GM23338 (cell line): ENCODE data around the gene ZNF385C. TPM values are rescaled to one million over a fixed set of nuclear protein-coding genes. Genes with fewer than 3 reads are reported as not detected.
"Not testable (repeated sequence)": the region's sequence is repeated elsewhere in the genome, so short reads cannot be mapped to it uniquely, and the experiment has no call there.

Experiments used
- ATAC-seq: fragments of 200-7000 bp; cut with Tn5 transposase; 3 replicates; pipeline ENCODE4 v1.9.1; 2020
- DNase-seq: peaks from one replicate; pipeline ENCODE4 v3.0.0-alpha.2; 2015; ENCODE audit warnings: low spot score
- H2AFZ ChIP-seq: fragments of 200-600 bp; sonication (generic); 2 replicates; pipeline ENCODE4 v1.8.0; 2016; ENCODE audit warnings: antibody characterized with exemption, mild to moderate bottlenecking, moderate library complexity
- H3F3A ChIP-seq: fragments of 200-600 bp; sonication (generic); replicated peaks from 2 replicates; pipeline ENCODE4 v1.8.0; 2017; ENCODE audit warnings: antibody characterized with exemption, mixed run types, low read depth
- H3K27ac ChIP-seq: fragments of 200-600 bp; sonication (generic); 2 replicates; pipeline ENCODE4 v1.6.1; 2016; ENCODE audit warnings: low read depth
- H3K27me3 ChIP-seq: fragments of 200-600 bp; sonication (generic); 2 replicates; pipeline ENCODE4 v1.8.0; 2016; ENCODE audit warnings: mild to moderate bottlenecking, mixed run types, moderate library complexity; ENCODE audit not compliant: insufficient read depth
- H3K36me3 ChIP-seq: fragments of 200-600 bp; sonication (generic); 2 replicates; pipeline ENCODE4 v1.8.0; 2016; ENCODE audit warnings: mild to moderate bottlenecking; ENCODE audit not compliant: insufficient read depth
- H3K4me1 ChIP-seq: fragments of 200-600 bp; sonication (generic); 2 replicates; pipeline ENCODE4 v1.8.0; 2016; ENCODE audit warnings: mild to moderate bottlenecking, moderate library complexity; ENCODE audit not compliant: insufficient read depth
- H3K4me2 ChIP-seq: fragments of 200-600 bp; sonication (generic); 2 replicates; pipeline ENCODE4 v1.7.1; 2017; ENCODE audit warnings: mixed run types
- H3K4me3 ChIP-seq: fragments of 200-600 bp; sonication (generic); 2 replicates; pipeline ENCODE4 v1.6.1; 2016; ENCODE audit warnings: mixed run types
- H3K79me2 ChIP-seq: fragments of 200-600 bp; sonication (generic); replicated peaks from 2 replicates; pipeline ENCODE4 v1.8.0; 2017; ENCODE audit warnings: mild to moderate bottlenecking; ENCODE audit not compliant: insufficient read depth
- H3K9me2 ChIP-seq: fragments of 200-600 bp; sonication (generic); 2 replicates; pipeline ENCODE4 v1.8.0; 2017; ENCODE audit not compliant: insufficient read depth
- H4K20me1 ChIP-seq: fragments of 200-600 bp; sonication (generic); replicated peaks from 2 replicates; pipeline ENCODE4 v1.8.0; 2017; ENCODE audit warnings: mild to moderate bottlenecking; ENCODE audit not compliant: insufficient read depth
- H3K27ac Mint-ChIP-seq: 2 replicates; pipeline ENCODE4 v1.8.0; 2020; ENCODE audit warnings: inconsistent platforms, mild to moderate bottlenecking, moderate library complexity, mixed read lengths
- H3K27me3 Mint-ChIP-seq: 3 replicates; pipeline ENCODE4 v1.8.0; 2022; ENCODE audit warnings: low read depth, mild to moderate bottlenecking, moderate library complexity, mixed read lengths, inconsistent platforms; ENCODE audit not compliant: insufficient read depth, poor library complexity
- H3K36me3 Mint-ChIP-seq: 3 replicates; pipeline ENCODE4 v1.8.0; 2021; ENCODE audit warnings: low read depth, mild to moderate bottlenecking, inconsistent platforms, moderate library complexity, mixed read lengths
- H3K4me1 Mint-ChIP-seq: 3 replicates; pipeline ENCODE4 v1.8.0; 2020; ENCODE audit warnings: mild to moderate bottlenecking, inconsistent platforms, mixed read lengths
- H3K4me3 Mint-ChIP-seq: 3 replicates; pipeline ENCODE4 v1.8.0; 2021; ENCODE audit warnings: moderate library complexity, mild to moderate bottlenecking, inconsistent platforms, mixed read lengths
- H3K9me3 Mint-ChIP-seq: 3 replicates; pipeline ENCODE4 v1.8.0; 2020; ENCODE audit warnings: moderate library complexity, mild to moderate bottlenecking, inconsistent platforms, mixed read lengths
- CREB1 ChIP-seq: fragments of 250-450 bp; sonication (Bioruptor Pico); IDR thresholded peaks from 2 replicates; pipeline ENCODE4 v1.5.0; 2020; ENCODE audit warnings: low read depth, mild to moderate bottlenecking, moderate library complexity
- EZH2 ChIP-seq: fragments of 200-600 bp; sonication (generic); IDR thresholded peaks from one replicate; pipeline ENCODE4 v1.8.0; 2017; ENCODE audit warnings: antibody characterized with exemption, mild to moderate bottlenecking, low read depth; ENCODE audit not compliant: unreplicated experiment
- POLR2AphosphoS5 ChIP-seq: IDR thresholded peaks from 2 replicates; pipeline ENCODE4 v1.6.1; 2016; ENCODE audit warnings: antibody characterized with exemption, low read depth
- polyA plus RNA-seq: library from polyadenylated mRNA; unstranded; fragments of >200 nt; fragmentation: Nextera tagmentation; extraction: Ambion mirVana; gene quantifications from 2 replicates; pipeline ENCODE4 v1.2.1, GENCODE V29; 2016
- total RNA-seq: library from RNA; depleted of rRNA; stranded (reverse); fragments of >200 nt; shearing (Covaris generic); gene quantifications from 2 replicates; pipeline ENCODE4 v1.2.3, GENCODE V29; 2014
- TF ChIP-seq, protein P1 (sequence below): IDR thresholded peaks from 2 replicates; pipeline ENCODE4 v1.6.1; 2016; ENCODE audit warnings: antibody characterized with exemption
- TF ChIP-seq, protein P2 (sequence below): fragments of 250-450 bp; sonication (Bioruptor Pico); IDR thresholded peaks from 2 replicates; pipeline ENCODE4 v1.5.0; 2020; ENCODE audit warnings: mild to moderate bottlenecking, moderate library complexity

Gene ZNF385C
- total and polyA plus RNA-seq, 2 experiments from 2014 or later: 1.9 to 3.1 TPM

DNA sequence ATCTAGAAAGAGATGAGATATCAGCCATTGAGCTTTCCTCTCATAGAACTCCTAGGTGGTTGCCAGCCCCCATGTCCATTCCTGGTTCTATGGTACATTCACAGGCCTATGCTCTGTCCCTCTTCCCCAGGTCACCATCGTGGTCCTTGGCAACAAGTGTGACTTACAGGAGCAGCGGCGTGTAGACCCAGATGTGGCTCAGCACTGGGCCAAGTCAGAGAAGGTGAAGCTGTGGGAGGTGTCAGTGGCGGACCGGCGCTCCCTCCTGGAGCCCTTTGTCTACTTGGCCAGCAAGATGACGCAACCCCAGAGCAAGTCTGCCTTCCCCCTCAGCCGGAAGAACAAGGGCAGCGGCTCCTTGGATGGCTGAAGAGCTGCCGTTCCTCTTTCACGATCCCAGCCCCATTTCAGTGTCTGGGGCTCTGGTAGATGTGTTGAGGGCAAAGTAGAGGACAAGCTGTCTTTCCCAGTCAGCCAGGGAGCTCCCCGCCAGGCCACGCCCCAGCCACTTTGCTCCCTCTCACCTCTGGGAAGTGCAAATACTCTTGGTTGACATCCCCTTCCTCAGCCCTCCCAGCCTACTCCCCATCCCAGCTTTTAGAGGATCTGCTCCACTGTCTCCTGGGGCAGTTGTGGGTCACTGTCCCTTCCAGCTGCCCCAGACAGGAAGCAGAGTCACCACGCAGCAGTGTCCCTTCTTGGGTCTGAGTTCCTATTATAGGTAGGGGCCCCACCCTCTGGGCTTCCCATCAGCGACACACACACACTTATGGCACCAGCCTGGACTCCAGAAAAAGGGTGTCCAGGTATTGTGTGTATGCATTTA lies 74.5 kb downstream of the ZNF385C start:
- H3K27ac Mint-ChIP-seq: no peak overlapping the region
- H3K27me3 Mint-ChIP-seq: peaks cover 13% of the 10 kb centered on the region
- H3K36me3 Mint-ChIP-seq: peaks cover 38% of the 10 kb centered on the region
- peaks cover 6% of the 10 kb centered on the region for H3K36me3 ChIP-seq
- peaks cover 45% of the 10 kb centered on the region for H3K4me1 Mint-ChIP-seq
- ATAC-seq (no peak), DNase-seq (no peak)
- peaks cover 2% of the 10 kb centered on the region; the same call in 1 of the 3 replicates for H3K9me3 Mint-ChIP-seq
- H3K4me1 ChIP-seq: peaks cover 12% of the 10 kb centered on the region
- H3K27me3 ChIP-seq: no peaks in the 10 kb centered on the region
- H3K27ac ChIP-seq: no peak overlapping the region
- no peak overlapping the region for H3K4me2 ChIP-seq
- H3F3A ChIP-seq: peaks cover 42% of the 10 kb centered on the region
- peaks cover 16% of the 10 kb centered on the region for H3K79me2 ChIP-seq
- H2AFZ ChIP-seq: no peak overlapping the region
- no peak overlapping the region; the same call in 2 of the 3 replicates for H3K4me3 Mint-ChIP-seq
- peaks cover 9% of the 10 kb centered on the region; the same call in 1 of the 2 replicates for H4K20me1 ChIP-seq
- TF ChIP-seq EZH2: no peak
- H3K9me2 ChIP-seq: peaks cover 9% of the 10 kb centered on the region
- no peak overlapping the region for H3K4me3 ChIP-seq

DNA sequence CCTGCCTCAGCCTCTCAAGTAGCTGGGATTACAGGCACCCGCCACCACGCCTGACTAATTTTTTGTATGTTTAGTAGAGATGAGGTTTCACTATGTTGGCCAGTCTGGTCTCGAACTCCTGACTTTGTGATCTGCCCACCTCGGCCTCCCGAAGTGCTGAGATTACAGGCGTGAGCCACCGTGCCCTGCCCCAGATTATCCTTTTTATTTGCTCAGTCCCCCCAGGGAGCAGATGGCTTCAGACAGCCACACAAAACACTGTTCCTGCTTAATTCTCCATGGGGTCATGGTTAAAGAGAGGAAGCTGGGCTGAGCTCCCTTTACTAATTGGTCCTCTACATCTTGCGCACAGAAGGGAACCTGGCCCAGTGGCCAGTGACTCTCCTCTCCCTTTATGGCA lies 77.4 kb downstream of the ZNF385C start:
- ATAC-seq, DNase-seq, H3K9me3 Mint-ChIP-seq, H3K36me3 ChIP-seq, H3K9me2 ChIP-seq, H2AFZ ChIP-seq, H3K27ac Mint-ChIP-seq, H3K27me3 ChIP-seq, H4K20me1 ChIP-seq: not testable (repeated sequence)
- Mint-ChIP-seq H3K4me3 (peak overlapping the region; percentile 99), H3K4me1 (peaks cover 37% of the 10 kb centered on the region), H3K27me3 (peaks cover 10% of the 10 kb centered on the region), H3K36me3 (peaks cover 51% of the 10 kb centered on the region)
- Histone ChIP-seq H3K79me2 (peaks cover 28% of the 10 kb centered on the region), H3K4me3 (peak overlapping the region; percentile 99), H3K4me1 (peaks cover 13% of the 10 kb centered on the region), H3K27ac (peak overlapping the region; percentile 48; the same call in 1 of the 2 replicates), H3K4me2 (peak overlapping the region; percentile 99), H3F3A (peaks cover 50% of the 10 kb centered on the region)

DNA sequence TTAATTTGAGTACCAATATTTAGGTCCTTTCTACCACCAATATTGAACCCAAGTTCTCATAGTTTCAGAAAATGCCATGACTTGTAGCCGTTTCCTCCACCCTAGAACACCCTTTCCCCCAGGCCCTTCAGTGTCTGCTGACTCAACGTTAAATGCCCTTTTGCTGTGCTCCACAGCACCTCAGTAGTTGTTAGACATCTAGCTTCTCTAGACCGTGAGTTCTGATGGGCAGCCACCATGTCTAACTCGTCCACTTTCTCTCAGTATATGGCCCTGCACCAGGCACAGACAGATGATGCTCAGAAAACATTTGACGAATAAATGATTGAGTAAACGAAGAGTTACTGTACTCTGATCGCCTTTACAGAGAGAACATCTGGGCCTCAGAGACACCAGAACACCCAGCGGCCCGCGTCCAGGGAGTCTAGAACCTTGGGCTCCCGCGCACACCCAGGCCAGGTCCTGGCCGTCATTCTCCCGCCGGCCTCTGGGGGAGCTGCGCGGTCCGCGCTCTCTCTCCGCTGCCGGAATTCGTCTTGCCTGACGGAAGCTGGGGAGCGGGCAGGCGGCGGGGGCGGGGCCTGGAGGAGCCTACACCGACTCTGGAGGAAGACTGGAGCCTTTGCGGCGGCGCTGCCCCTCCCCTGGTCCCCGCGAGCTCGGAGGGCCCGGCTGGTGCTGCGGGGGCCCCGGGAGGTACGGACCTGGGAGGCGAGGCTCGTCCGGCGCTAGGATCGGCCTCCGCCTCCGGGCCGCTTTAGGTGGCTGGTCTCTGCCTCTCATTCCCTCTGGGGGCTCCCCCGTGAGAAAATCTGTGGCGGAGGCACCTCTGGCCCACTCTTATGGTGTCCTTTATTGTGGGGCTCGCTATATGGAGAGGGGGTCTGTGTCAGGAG lies 78.5 kb downstream of the ZNF385C start, which contains the start of gene NKIRAS2:
Gene NKIRAS2, plus strand, starts transcription at position 582 of the 896 bp plus-strand sequence. CDS start 1,488 bp downstream, outside the sequence.
- H3K4me1 Mint-ChIP-seq: peaks cover 38% of the 10 kb centered on the region
- Histone ChIP-seq H3K79me2 (peaks cover 39% of the 10 kb centered on the region), H3K36me3 (peaks cover 6% of the 10 kb centered on the region), H3K4me1 (peaks cover 16% of the 10 kb centered on the region), H3K27ac (peak within 1 kb of the TSS; percentile 81), H3K27me3 (no peaks in the 10 kb centered on the region), H3F3A (peaks cover 50% of the 10 kb centered on the region), H3K9me2 (peaks cover 9% of the 10 kb centered on the region), H4K20me1 (peaks cover 9% of the 10 kb centered on the region; the same call in 1 of the 2 replicates), H3K4me2 (peak within 1 kb of the TSS; percentile 99), H2AFZ (peak within 1 kb of the TSS; percentile 66), H3K4me3 (peak within 1 kb of the TSS; percentile 99)
- ATAC-seq (peak; percentile 72), DNase-seq (peak; percentile 96)
- peaks cover 11% of the 10 kb centered on the region for H3K27me3 Mint-ChIP-seq
- H3K9me3 Mint-ChIP-seq: peaks cover 2% of the 10 kb centered on the region; the same call in 1 of the 3 replicates
- peaks cover 57% of the 10 kb centered on the region for H3K36me3 Mint-ChIP-seq
- H3K4me3 Mint-ChIP-seq: peak within 1 kb of the TSS; percentile 99
- peak within 1 kb of the TSS; percentile 80 for H3K27ac Mint-ChIP-seq
- TF ChIP-seq, protein P1, sequence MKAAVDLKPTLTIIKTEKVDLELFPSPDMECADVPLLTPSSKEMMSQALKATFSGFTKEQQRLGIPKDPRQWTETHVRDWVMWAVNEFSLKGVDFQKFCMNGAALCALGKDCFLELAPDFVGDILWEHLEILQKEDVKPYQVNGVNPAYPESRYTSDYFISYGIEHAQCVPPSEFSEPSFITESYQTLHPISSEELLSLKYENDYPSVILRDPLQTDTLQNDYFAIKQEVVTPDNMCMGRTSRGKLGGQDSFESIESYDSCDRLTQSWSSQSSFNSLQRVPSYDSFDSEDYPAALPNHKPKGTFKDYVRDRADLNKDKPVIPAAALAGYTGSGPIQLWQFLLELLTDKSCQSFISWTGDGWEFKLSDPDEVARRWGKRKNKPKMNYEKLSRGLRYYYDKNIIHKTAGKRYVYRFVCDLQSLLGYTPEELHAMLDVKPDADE: peak; percentile 92
- TF ChIP-seq, protein P2, sequence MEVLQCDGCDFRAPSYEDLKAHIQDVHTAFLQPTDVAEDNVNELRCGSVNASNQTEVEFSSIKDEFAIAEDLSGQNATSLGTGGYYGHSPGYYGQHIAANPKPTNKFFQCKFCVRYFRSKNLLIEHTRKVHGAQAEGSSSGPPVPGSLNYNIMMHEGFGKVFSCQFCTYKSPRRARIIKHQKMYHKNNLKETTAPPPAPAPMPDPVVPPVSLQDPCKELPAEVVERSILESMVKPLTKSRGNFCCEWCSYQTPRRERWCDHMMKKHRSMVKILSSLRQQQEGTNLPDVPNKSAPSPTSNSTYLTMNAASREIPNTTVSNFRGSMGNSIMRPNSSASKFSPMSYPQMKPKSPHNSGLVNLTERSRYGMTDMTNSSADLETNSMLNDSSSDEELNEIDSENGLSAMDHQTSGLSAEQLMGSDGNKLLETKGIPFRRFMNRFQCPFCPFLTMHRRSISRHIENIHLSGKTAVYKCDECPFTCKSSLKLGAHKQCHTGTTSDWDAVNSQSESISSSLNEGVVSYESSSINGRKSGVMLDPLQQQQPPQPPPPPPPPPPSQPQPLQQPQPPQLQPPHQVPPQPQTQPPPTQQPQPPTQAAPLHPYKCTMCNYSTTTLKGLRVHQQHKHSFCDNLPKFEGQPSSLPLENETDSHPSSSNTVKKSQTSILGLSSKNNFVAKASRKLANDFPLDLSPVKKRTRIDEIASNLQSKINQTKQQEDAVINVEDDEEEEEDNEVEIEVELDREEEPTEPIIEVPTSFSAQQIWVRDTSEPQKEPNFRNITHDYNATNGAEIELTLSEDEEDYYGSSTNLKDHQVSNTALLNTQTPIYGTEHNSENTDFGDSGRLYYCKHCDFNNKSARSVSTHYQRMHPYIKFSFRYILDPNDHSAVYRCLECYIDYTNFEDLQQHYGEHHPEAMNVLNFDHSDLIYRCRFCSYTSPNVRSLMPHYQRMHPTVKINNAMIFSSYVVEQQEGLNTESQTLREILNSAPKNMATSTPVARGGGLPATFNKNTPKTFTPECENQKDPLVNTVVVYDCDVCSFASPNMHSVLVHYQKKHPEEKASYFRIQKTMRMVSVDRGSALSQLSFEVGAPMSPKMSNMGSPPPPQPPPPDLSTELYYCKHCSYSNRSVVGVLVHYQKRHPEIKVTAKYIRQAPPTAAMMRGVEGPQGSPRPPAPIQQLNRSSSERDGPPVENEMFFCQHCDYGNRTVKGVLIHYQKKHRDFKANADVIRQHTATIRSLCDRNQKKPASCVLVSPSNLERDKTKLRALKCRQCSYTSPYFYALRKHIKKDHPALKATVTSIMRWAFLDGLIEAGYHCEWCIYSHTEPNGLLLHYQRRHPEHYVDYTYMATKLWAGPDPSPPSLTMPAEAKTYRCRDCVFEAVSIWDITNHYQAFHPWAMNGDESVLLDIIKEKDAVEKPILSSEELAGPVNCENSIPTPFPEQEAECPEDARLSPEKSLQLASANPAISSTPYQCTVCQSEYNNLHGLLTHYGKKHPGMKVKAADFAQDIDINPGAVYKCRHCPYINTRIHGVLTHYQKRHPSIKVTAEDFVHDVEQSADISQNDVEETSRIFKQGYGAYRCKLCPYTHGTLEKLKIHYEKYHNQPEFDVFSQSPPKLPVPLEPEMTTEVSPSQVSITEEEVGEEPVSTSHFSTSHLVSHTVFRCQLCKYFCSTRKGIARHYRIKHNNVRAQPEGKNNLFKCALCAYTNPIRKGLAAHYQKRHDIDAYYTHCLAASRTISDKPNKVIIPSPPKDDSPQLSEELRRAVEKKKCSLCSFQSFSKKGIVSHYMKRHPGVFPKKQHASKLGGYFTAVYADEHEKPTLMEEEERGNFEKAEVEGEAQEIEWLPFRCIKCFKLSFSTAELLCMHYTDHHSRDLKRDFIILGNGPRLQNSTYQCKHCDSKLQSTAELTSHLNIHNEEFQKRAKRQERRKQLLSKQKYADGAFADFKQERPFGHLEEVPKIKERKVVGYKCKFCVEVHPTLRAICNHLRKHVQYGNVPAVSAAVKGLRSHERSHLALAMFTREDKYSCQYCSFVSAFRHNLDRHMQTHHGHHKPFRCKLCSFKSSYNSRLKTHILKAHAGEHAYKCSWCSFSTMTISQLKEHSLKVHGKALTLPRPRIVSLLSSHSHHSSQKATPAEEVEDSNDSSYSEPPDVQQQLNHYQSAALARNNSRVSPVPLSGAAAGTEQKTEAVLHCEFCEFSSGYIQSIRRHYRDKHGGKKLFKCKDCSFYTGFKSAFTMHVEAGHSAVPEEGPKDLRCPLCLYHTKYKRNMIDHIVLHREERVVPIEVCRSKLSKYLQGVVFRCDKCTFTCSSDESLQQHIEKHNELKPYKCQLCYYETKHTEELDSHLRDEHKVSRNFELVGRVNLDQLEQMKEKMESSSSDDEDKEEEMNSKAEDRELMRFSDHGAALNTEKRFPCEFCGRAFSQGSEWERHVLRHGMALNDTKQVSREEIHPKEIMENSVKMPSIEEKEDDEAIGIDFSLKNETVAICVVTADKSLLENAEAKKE (CRISPR knock-in tag): peak; percentile 96
- TF ChIP-seq POLR2AphosphoS5: peak; percentile 80
- TF ChIP-seq CREB1 (CRISPR knock-in tag): peak; percentile 72
- TF ChIP-seq EZH2: no peak
